CD1c-positive myeloid dendritic cell (primary cell): ENCODE results near the gene SIGLEC12.
A peak's percentile ranks its signal among the peaks of the same experiment; 100 is the strongest.
"Not testable (repeated sequence)": the region's sequence is repeated elsewhere in the genome, so short reads cannot be mapped to it uniquely, and the experiment has no call there.

Experiments
- DNase-seq: peaks from one replicate; pipeline ENCODE4 v3.0.0-alpha.2; 2016; ENCODE audit errors: extremely low spot score

Gene SIGLEC12

DNA sequence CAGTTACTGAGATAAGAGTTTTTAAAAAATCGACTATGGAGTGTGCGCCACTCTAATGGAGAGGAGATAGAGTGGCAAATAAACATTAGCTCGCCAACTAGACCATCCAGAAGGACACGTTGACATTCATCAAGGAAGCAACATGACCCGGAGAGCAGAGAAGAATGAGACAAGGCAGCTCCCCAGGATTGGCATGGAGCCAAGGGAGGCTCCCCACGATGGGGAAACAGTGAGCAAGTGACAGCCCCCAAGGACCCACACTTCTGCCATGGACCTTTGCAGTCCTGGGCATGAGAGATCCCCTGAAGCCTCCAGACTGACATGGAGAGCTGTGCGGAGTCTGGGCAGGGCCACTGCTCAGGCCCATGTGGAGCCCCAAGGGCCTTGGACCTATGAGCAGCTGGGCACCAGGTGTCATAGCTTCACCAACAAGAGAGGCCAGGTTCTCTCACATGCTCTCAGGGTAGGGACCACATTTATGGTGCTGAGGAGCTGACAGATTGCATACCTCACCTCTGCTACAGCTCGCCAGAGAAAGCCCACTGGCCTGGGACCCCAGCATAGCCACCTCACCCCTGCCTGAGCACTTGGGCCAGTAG lies 23.2 kb upstream of the SIGLEC12 start:
- no peak for DNase-seq

DNA sequence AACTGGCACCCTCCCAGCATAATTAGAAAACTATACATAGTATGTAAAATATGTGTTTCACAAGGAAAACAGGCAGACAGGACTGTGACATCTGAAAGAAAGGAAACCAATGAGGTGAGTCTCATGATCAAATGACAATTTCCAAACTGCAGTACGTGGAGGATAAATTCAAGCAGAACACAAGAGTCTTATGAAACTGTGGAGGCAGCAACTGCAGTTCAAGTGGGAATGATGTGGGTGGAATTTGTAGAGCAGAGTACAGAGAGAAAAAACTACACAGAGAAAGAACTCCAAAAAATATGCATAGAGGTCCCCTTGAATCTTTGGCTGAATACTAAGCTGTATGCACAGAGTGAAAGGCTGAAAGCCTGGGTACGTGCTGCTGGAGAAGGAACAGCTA lies 20.2 kb upstream of the SIGLEC12 start:
- DNase-seq: no peak

DNA sequence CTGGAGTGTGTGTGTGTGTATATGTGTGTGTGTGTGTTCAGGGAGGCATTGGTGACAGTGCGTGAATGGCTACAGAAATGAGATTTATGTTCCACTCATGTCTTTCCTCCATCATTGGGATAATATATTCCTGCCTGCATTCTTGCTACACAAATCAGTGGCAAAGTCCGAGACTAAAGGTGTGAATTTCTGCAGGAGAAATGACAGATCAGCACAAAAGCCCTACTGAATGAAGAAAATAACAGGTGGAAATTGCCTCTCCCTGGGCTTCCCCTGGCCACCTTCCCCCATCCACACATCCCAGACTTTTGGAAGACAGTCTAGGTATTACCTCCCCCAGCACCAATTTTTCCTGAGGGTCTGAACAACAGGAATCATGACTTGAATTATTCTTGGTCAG lies 19.8 kb upstream of the SIGLEC12 start:
- no peak for DNase-seq

DNA sequence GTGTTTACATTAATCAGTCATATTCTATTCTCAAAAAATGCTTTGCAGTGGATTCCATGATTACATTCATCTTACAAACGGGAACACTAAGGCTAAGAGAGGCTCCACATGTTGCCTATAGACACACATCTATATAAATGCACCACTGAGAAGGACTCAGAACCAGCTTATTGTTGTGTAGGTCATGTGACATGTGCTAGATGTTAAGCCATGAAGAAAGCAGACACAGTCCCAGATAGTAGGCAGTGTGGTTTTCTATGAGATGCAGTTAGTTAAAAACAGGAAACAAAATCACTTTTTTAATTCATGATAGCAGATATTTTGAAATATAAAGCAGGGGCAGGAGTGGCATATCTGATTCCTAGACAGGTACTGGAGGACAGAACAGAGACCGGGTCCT lies 19.1 kb upstream of the SIGLEC12 start:
- DNase-seq: no peak

DNA sequence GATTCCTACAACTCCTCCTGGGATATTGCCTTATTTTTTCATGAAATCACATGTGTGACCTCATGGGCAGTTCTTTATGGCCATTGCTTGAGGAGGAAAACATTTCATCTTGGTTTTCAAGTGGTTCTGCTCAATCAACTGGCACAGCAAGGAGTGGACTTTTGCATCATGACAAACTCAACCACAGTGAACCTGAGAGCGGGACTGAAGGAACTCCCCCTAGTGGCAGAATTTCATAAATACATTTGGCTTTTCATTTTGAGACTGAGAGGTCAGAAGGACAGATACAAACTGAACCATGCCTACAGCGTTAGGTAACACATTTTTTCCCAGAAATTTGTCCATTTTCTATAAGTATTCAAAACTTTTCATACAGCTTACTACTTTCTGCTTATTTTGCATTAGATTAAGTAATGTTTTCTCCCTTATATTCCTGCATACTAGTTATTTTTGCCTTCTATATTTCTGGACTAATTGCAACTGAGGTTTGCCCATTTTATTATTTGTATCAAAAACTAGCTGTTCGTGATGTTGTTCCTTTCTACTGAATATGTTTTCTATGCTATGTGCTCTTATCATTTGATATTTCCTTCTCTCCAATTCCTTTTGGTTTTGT lies 13.4 kb upstream of the SIGLEC12 start:
- peak; percentile 85 for DNase-seq

DNA sequence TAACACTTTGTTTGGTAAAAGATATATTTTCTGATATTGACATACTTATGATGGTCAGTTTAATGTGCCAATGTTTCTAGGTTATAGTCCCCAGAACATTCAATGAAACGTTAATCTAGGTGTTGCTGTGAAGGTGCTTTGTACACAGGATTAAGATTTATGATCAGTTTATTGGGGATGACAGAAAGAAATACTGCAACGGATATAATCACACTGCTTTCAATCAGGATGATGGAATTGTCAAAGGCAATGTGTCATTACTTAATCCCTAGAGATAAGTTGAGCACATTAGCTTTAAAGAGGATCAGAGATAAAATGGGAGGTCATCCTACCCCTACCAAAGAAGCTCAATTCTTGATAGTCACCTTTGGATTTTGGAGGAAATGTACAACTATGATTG lies 12.4 kb upstream of the SIGLEC12 start:
- no peak for DNase-seq

DNA sequence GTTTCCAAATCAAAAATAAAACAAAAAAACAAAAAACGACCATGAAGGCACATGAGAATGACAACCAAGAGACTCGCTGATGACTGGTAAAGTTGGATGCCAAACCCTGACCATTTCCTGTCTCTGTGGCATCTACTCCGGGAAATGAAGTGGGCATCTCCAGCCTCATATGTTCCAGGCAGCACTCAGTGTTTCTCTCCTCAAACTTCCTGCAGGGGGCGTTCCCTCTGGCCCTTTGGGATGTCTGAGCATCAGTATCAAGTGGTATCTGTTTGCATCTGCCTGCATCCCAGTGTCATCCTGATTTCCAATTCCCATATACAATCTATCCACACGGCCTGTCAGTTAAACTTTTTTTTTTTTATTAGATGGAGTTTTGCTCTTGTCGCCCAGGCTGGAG lies 9.8 kb upstream of the SIGLEC12 start:
- DNase-seq: peak; percentile 22

DNA sequence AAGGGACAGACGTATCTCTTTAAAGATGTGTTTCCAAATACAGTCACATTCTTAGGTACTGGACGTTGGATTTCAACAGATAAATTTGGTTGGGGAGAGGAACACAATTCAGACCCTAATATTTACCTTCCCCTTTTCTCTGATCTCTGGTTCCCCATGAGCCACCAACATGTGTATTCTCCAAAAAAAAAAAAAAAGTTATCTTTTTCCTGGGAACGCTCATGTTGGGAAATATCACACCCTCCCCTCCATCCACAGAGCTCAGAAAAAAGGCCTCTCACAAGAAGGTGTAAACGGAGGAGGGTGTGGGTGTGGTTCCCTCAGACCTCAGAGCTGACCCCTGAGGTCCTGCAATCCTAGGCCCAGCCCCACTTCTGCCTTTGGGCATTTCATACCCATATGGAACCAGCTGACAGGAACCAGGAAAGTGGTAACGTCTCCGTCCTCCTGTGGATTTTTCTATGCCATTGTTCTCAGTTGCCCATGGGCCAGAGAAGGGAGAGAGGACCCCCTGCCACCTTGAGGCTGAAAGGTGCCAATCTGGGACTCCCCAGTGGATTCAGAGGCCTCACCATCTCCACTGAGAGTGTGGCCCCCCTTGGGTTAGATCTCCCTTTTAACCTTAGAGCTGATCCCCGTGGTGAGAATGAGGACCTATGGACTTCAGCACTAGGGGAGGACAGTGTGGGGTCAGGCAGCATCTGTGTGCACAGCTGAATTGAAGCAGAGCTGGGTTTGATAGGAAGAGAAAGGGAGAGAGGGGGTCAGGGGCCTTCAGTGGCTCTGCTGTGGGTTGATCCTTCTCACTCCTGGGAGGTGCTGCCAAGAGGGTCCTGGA lies 8.4 kb upstream of the SIGLEC12 start:
- DNase-seq: peak; percentile 71

DNA sequence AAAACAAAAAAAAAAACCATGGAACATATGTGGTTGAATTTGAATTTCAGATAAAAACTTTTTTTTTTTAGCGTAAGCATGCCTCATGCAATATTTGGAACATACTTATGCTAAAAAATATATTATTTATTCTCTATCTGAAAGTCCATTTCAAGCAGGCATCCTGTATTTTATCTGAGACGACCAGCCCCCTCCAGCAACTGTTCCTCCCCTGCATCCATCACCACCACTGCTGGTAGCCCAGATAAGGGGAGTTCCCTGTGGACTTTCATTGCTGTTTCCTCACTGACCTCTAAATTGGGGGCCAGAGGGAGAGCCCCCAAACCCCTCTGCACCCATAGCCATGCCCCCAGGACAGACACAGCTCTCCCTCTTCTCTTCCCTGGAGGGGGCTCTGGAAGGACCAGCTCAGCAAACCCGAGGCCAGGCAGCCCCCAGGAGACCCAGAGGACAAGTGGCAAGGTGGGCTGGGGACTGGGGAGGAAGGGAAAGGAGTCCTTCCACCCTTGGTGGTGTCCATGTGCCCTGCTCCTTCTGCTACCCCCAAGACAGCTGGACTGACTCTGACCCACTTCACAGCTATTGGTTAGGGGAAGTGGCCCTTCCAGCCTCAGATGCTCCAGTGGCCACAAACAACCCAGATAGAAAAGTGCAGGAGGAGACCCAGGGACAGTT lies 6.6 kb upstream of the SIGLEC12 start:
- peak; percentile 24 for DNase-seq

DNA sequence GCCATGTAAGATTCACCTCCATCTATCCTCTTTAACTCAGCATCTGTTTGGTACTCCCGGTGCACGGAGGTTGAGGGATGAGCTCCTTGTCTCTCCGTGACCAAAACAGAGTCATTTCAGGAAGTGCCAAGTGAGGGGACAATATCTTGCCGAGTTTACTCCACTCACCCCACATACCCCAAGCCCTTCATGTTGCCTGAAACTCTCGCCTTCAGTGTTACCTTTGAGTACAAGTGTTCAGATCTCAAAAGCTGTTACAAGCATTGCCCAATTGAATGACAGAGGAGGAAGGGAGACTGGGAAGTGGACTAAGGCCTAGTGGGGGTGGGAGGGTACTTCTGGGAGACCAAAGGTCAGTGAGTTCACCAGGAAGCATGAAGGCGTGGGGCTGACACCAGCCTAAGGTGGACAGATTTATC lies 6.0 kb upstream of the SIGLEC12 start:
- peak; percentile 58 for DNase-seq

DNA sequence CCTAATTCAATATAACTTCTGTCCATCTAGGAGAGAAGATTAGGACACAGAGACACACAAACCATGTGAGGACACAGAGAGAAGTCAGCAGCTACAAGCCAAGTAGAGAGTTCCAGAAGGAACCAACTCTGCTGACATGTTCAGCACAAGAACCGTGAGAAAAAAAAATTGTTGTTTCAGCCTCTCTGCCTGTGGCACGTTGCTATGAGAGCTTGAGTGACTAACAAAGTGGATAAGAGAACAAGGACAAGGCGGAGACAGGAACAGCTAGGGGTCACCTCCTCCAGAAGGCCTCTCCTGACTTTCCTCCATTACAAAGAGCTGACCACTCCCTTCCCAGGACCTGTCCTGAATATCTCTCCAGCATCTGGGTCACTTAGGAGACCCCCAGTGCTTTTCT lies 5.6 kb upstream of the SIGLEC12 start:
- peak; percentile 76 for DNase-seq

DNA sequence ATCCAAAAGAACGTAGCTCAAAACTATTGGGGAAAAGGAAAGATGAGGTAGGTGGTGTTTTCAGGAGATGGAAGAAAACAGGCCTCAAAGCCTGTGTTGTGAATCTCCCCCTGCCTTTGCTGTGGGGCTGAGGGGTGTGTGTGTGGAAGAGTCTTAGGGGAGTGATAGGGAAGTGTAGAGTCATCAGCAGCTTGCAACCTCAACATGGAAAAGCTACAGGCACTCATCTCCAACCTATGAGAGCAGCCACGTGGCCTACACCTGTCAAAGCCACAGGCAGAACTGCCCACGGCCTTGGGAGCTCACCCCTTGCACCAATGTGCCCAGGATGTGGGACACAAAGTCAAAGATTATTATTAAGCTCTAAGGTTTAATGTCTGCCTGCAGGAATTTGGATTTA lies 4.3 kb upstream of the SIGLEC12 start:
- no peak for DNase-seq

DNA sequence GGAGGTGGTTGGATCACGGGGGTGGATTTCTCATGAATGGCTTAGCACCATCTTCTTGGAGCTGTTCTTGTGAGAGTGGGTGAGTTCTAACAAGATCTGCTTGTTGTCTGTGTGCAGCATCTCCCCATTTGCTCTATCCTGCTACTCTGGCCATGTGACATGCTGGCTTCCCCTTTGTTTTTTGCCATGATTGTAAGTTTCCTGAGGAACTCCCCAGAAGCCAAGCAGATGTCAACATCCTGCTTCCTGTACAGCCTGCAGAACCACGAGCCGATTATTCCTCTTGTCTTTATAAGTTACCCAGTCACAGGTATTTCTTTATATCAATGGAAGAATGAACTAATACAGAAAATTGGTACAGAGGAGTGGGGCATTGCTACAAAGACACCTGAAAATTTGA lies 2.3 kb upstream of the SIGLEC12 start:
- peak; percentile 58 for DNase-seq

DNA sequence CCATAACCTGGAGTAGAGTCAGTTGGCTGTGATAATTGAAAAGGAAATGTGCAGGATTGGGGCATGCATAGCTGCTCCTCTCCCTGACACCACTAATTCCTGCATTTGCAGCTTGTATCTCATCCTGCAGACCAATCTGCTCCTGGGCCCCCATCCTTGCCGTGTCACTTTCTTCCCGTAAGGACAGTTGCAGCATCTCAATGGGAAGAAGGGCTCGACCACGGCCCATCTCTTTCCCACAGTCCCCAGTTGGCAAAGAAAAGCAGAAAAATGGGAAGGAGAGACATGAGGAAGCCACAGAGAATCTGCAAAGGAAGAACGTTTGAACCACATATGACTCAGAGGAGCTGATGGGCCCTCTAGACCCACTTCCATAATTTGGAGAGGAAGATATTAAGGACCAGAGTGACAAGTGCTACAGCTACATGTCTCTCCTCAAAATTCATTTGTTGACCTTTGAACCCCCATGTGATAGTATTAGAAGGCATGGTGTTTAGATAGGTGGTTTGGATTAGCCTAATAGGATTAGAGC lies 1.8 kb upstream of the SIGLEC12 start:
- peak; percentile 84 for DNase-seq

DNA sequence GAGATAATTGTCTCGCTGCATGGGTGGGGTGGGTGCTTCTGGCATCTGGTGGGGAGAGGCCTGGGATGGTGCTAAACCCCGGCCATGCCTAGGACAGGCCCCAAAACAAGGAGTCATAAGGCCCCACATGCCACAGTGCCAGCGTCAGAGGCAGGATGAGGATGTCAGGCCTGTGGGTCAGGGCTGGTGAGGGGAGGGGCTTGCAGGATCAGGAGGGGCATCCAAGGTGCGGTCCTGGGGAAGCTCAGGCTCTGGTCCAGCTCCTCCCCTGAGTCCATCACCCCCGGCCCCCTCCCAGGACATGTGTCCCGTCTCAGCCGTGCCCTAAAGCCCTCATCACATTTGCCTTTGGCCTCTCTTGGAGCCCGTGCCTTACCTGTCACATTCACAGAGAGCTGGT lies 669 bp downstream of the SIGLEC12 start:
- not testable (repeated sequence) for DNase-seq

DNA sequence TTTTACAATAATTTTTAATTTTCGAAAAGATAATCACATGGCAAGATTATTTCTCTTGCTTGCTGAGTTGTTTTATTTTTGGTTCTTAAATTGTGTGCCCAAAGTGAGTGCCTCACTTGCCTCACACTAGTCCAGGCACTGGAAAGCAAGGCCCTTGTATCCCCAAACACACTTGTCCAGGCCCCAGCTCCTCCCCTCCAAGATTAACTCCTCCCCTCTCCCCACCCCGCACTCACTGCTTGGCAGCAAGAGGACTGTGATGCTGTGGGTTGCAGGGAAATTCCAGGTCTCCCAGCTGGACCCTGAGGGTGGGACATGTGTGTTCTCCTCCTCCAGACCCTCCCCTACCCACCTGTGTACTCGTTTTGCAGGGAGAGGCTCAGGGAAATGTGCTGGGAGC lies 3.9 kb downstream of the SIGLEC12 start:
- no peak for DNase-seq

DNA sequence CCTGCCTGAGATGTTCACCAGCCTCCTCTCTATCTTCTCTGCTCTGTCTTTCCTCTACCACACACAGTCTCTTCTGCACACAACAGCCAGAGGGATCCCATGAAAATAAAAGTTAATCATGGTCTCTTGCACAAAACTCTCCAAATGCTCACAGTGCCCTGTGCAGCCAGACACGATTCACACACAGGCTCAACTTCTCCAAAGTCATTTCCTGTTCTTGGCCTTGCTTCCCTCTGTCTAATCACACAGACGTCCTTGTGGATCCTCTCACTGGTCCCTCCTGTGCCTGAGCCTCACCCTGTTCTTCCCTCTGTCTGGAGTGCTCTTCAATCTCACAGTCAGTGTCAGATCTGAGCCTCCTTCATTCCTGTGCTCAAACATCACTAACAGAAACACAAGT lies 7.8 kb downstream of the SIGLEC12 start:
- peak; percentile 66 for DNase-seq

DNA sequence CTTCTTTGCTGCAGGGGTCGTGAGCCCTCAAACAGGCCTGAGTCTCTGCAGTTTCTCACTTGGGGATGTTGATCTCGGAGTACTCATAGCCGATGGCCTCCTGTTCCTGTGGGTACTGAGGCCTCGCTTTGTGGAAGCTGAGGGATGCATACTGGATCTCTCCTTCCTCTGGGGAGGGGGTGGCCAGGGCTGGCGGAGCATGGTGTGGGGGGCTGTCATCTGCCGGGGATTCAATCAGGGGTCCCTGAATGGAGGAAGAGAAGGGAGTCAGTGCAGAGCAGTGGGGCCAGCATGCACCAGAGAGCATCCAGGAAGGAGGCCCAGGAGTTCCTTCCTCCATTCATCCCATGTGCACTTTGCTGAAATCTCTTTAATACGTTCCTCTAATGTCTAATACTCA lies 10.0 kb downstream of the SIGLEC12 start:
- DNase-seq: no peak

DNA sequence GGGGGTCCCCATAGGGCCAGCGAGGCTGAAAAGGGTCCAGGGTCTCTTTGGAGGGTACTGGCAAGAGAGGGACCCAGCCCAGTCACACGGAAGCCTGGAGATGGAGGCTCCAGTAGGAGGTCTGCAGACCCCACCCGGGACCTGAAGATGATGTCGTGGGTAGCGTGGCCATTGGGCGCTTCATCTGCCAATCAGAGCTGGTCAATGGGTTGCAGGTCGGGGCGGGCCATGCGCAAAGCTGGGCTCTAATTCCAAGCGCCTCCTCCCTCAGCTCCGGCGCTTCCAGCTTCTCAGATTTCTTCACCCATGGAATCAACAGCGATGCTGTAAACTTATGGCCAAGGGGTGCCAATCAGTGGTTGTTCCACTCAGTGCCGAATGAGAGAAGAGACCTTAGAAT lies 10.9 kb downstream of the SIGLEC12 start:
- no peak for DNase-seq

DNA sequence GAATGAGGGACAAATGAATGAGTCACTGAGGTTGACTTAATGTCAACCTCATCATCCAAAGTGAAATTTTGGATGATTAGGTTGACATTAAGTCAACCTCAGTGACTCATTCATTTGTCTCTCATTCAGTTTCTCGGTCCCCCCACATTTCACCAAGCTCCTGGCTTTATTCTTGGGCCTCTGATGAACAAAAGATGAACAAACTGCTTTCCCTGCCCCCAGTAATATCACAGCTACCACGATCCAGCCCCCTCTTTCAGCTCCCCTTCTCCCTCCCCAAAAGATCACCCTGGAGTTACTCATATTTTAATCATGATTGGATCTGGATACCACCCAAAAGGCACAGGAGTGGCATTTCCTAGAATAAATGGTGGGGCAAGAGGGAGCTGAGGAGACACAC lies 12.5 kb downstream of the SIGLEC12 start:
- DNase-seq: no peak

DNA sequence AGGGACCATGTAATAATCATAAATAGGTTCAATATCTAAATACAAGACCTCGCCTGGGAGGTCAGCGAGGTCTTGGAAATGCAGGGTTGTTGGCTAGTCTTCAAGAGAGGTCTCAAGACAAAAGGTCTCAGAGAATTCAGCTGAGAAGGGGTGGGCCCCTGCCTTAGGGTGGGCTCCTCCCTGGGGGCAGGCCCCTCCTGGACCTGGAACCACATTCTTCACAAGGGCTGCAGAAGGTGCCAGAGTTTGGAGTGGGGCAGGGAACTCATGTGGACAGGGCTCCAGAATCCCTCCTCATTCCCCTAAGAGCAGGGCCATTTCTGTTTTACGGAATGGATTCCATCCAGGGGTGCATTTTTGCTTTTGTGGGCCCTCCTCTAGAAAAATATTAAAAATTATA lies 13.1 kb downstream of the SIGLEC12 start:
- no peak for DNase-seq

DNA sequence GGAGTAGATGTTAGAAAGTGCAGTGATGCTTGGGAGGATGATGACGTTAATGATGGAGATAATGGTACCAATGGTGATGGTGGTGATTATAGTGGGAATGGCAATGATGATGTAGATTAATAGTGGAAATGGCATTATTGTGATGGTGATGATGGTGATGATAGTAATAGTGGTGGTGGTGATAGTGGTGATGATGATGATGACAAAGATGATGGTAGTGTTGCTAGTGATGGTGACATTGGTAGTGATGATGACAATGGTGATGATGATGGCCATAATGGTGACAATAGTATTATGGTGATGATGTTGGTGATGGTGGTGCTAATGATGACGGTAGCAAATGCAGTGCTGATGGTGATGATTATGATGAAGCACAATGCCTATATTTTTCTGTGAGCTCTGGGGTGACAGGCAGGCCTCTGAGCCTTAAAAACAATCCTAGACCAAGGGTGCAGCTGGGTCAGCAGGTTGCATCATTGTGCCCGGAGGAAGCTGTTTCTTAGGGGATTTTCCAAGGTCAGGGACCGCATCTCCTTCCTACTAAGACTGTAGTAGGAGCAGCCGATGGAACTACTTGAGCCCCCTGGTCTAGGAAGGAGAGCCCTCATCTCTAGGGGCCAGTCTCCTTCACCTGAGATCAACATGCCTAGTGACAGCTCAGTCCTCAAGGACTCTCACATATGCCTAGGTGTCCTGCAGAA lies 15.5 kb downstream of the SIGLEC12 start:
- no peak for DNase-seq
